ENCODE results near the gene ZBTB20. TPM values are rescaled to one million over a fixed set of nuclear protein-coding genes. Genes with fewer than 3 reads are reported as not detected.

Gene ZBTB20
- total RNA-seq, 1 donor, result 32.9 TPM

DNA sequence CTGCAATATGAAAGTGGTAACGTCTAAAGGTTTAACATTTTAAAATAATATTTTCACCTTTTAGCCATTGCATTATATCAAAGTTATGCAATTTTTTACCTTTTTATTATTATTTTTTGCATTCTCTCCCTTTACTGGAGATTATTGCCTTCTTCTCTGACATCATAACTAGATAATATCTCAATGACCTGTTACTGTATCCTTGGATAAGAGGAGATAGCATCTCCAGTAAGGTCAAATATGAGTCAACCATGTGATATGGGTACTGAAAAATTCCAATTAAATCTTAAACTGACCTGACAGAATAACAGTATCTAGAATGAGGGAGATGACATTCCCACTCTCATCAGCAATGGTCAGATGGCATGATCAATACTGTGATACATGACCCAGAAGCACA lies 108.3 kb downstream of the ZBTB20 start:
- Histone ChIP-seq H3K79me2 (ENCODE audit: insufficient read depth, low read length) (no peaks in the 10 kb centered on the region), H3K4me1 (ENCODE audit: insufficient read depth, low read length) (peaks cover 13% of the 10 kb centered on the region), H3K36me3 (ENCODE audit: insufficient read depth, low read length) (no peaks in the 10 kb centered on the region), H3K4me2 (ENCODE audit: insufficient read depth, low read length) (no peak overlapping the region), H2AFZ (ENCODE audit: low read length) (no peak overlapping the region), H3K27me3 (ENCODE audit: insufficient read depth, low read length) (no peaks in the 10 kb centered on the region), H4K20me1 (ENCODE audit: insufficient read depth, low read length) (no peaks in the 10 kb centered on the region), H3K27ac (ENCODE audit: low read depth, low read length) (no peak overlapping the region), H3K4me3 (ENCODE audit: insufficient read depth, low read length) (no peak overlapping the region), H3K9me3 (ENCODE audit: low read depth, low read length) (no peaks in the 10 kb centered on the region)
- TF ChIP-seq, protein P1, sequence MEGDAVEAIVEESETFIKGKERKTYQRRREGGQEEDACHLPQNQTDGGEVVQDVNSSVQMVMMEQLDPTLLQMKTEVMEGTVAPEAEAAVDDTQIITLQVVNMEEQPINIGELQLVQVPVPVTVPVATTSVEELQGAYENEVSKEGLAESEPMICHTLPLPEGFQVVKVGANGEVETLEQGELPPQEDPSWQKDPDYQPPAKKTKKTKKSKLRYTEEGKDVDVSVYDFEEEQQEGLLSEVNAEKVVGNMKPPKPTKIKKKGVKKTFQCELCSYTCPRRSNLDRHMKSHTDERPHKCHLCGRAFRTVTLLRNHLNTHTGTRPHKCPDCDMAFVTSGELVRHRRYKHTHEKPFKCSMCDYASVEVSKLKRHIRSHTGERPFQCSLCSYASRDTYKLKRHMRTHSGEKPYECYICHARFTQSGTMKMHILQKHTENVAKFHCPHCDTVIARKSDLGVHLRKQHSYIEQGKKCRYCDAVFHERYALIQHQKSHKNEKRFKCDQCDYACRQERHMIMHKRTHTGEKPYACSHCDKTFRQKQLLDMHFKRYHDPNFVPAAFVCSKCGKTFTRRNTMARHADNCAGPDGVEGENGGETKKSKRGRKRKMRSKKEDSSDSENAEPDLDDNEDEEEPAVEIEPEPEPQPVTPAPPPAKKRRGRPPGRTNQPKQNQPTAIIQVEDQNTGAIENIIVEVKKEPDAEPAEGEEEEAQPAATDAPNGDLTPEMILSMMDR (IDR thresholded peaks at IDR 0.05; ENCODE audit: extremely low read depth, low read depth, low read length), result no peak
- DNase-seq (ENCODE audit: insufficient read length, low spot score, missing footprints), result no peak

DNA sequence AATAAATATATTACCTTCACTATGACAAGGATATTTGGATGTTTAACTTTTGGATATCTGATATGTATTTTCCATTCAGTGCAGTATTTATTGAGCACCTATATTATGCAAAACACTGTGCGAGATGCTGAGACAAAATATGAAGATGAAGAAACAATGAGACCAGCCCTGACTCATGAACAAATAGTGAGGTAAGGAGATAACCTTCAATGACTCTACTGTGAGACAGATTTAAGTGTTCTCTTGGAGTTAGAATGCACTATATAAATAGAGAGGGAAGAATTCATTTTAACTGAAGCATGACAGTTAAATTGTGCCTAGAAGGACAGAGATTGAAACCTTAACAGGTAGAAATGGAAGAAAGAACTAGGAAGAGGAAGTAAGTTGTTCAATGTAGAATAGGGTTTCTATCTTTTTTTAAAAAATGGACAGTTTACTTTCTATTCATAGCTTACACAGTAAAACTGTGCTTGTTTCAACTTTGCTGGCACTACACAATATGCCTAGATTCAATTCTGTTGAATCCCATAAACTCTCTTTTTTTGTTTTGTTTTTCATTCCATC lies 124.2 kb downstream of the ZBTB20 start:
- Histone ChIP-seq H2AFZ (ENCODE audit: low read length) (no peak overlapping the region), H4K20me1 (ENCODE audit: insufficient read depth, low read length) (no peaks in the 10 kb centered on the region), H3K79me2 (ENCODE audit: insufficient read depth, low read length) (no peaks in the 10 kb centered on the region), H3K4me3 (ENCODE audit: insufficient read depth, low read length) (no peak overlapping the region), H3K36me3 (ENCODE audit: insufficient read depth, low read length) (no peaks in the 10 kb centered on the region), H3K27ac (ENCODE audit: low read depth, low read length) (no peak overlapping the region), H3K4me1 (ENCODE audit: insufficient read depth, low read length) (no peaks in the 10 kb centered on the region), H3K27me3 (ENCODE audit: insufficient read depth, low read length) (no peaks in the 10 kb centered on the region), H3K9me3 (ENCODE audit: low read depth, low read length) (no peaks in the 10 kb centered on the region), H3K4me2 (ENCODE audit: insufficient read depth, low read length) (no peak overlapping the region)
- no peak for DNase-seq (ENCODE audit: insufficient read length, low spot score, missing footprints)
- TF ChIP-seq, protein P1 (IDR thresholded peaks at IDR 0.05; ENCODE audit: extremely low read depth, low read depth, low read length), result no peak

DNA sequence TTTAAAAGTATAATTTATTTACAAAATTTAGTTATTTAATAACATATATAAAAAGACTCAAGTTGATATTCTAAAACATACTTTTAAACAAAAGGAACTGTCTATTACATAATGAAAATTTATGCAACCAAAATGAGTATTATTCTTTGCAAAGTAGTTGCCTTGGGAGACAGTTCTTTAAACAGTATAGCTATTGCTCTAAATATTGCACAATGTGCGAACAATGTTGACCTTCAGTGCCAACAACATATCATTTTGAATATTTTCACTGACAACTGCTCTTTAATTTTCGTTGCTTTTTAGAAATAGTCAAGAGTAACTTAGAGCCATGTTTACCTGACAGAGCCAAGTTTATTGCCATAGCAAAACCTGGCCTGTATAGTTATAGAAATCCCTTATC lies 124.9 kb downstream of the ZBTB20 start:
- no peak overlapping the region for H3K4me2 ChIP-seq (ENCODE audit: insufficient read depth, low read length)
- H3K79me2 ChIP-seq (ENCODE audit: insufficient read depth, low read length), result no peaks in the 10 kb centered on the region
- TF ChIP-seq, protein P1 (IDR thresholded peaks at IDR 0.05; ENCODE audit: extremely low read depth, low read depth, low read length), result no peak
- H2AFZ ChIP-seq (ENCODE audit: low read length), result no peak overlapping the region
- H3K27me3 ChIP-seq (ENCODE audit: insufficient read depth, low read length), result no peaks in the 10 kb centered on the region
- no peaks in the 10 kb centered on the region for H3K9me3 ChIP-seq (ENCODE audit: low read depth, low read length)
- DNase-seq (ENCODE audit: insufficient read length, low spot score, missing footprints), result no peak
- no peak overlapping the region for H3K4me3 ChIP-seq (ENCODE audit: insufficient read depth, low read length)
- H3K36me3 ChIP-seq (ENCODE audit: insufficient read depth, low read length), result no peaks in the 10 kb centered on the region
- no peaks in the 10 kb centered on the region for H3K4me1 ChIP-seq (ENCODE audit: insufficient read depth, low read length)
- no peaks in the 10 kb centered on the region for H4K20me1 ChIP-seq (ENCODE audit: insufficient read depth, low read length)
- no peak overlapping the region for H3K27ac ChIP-seq (ENCODE audit: low read depth, low read length)

DNA sequence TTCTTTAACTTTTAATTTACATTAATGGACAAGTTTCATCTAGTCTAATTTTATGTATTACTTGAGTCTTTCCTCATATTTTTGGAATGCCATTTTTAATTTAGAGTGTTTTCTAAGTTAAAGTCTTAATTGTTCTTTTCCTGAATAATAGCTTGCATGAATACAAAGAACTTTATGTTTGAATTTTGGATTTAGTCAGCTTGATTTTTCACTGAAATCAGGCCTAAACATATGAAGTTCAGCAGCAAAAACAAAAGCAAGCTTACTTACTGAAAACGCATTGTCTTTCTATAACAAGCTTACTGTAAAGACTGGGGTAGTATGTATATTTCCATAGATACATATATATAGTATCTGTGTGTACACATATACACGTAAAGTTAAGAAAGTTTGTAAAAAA lies 126.0 kb downstream of the ZBTB20 start:
- Histone ChIP-seq H3K4me2 (ENCODE audit: insufficient read depth, low read length) (no peak overlapping the region), H3K4me3 (ENCODE audit: insufficient read depth, low read length) (no peak overlapping the region), H4K20me1 (ENCODE audit: insufficient read depth, low read length) (no peaks in the 10 kb centered on the region), H3K4me1 (ENCODE audit: insufficient read depth, low read length) (no peaks in the 10 kb centered on the region), H3K36me3 (ENCODE audit: insufficient read depth, low read length) (no peaks in the 10 kb centered on the region), H2AFZ (ENCODE audit: low read length) (no peak overlapping the region), H3K27ac (ENCODE audit: low read depth, low read length) (no peak overlapping the region), H3K79me2 (ENCODE audit: insufficient read depth, low read length) (no peaks in the 10 kb centered on the region), H3K27me3 (ENCODE audit: insufficient read depth, low read length) (no peaks in the 10 kb centered on the region), H3K9me3 (ENCODE audit: low read depth, low read length) (no peaks in the 10 kb centered on the region)
- TF ChIP-seq, protein P1 (IDR thresholded peaks at IDR 0.05; ENCODE audit: extremely low read depth, low read depth, low read length), result no peak
- no peak for DNase-seq (ENCODE audit: insufficient read length, low spot score, missing footprints)
